Muscle layer of duodenum (tissue), 2 donors: Measurements from ENCODE around the gene INPP5A.

Source experiments
- H3K27ac ChIP-seq: one replicate; pipeline ENCODE4 v1.7.0; 2013; ENCODE audit warnings: mild to moderate bottlenecking, low read length
- H3K27me3 ChIP-seq: one replicate; pipeline ENCODE4 v1.7.0; 2013; ENCODE audit warnings: low read depth, mild to moderate bottlenecking, control low read depth, low read length
- H3K36me3 ChIP-seq, 2 donors: one replicate each; pipeline ENCODE4 v1.7.0; 2013; ENCODE audit warnings: low read length in 2 of 2, control low read depth in 1 of 2, mild to moderate bottlenecking in 1 of 2; ENCODE audit not compliant: insufficient read depth in 2 of 2, control insufficient read depth in 1 of 2
- H3K4me1 ChIP-seq, 2 donors: one replicate each; pipeline ENCODE4 v1.7.0; 2013; ENCODE audit warnings: low read length in 2 of 2, mild to moderate bottlenecking in 2 of 2, control low read depth in 1 of 2, moderate library complexity in 1 of 2; ENCODE audit not compliant: insufficient read depth in 2 of 2, control insufficient read depth in 1 of 2
- H3K4me3 ChIP-seq, 2 donors: one replicate each; pipeline ENCODE4 v1.7.0; 2013; ENCODE audit warnings: low read length in 2 of 2, low read depth in 1 of 2, mild to moderate bottlenecking in 1 of 2
- H3K9me3 ChIP-seq, 2 donors: one replicate each; pipeline ENCODE4 v1.7.0; 2013; ENCODE audit warnings: low read length in 2 of 2, control low read depth in 1 of 2, mild to moderate bottlenecking in 1 of 2; ENCODE audit not compliant: control insufficient read depth in 1 of 2
- donor health status: healthy.

The INPP5A gene

GRCh38 chr10:132713421-132714095 lies 176.0 kb downstream of the INPP5A start:
- Histone ChIP-seq H3K9me3 (no peaks in the 10 kb centered on the region), H3K4me3 (no peak overlapping the region), H3K27ac (no peak overlapping the region), H3K36me3 (peaks cover 4 to 58% of the 10 kb centered on the region in 2 donors), H3K4me1 (no peaks in the 10 kb centered on the region), H3K27me3 (no peaks in the 10 kb centered on the region)

- H3K4me1 ChIP-seq, result no peaks in the 10 kb centered on the region
- H3K9me3 ChIP-seq, result no peaks in the 10 kb centered on the region
- no peak overlapping the region for H3K4me3 ChIP-seq
- no peak overlapping the region for H3K27ac ChIP-seq
- no peaks in the 10 kb centered on the region for H3K27me3 ChIP-seq
- H3K36me3 ChIP-seq, result peaks cover 0 to 53% of the 10 kb centered on the region in 2 donors
Observed at GRCh38 chr10:132714096-132714985, 176.8 kb downstream of the INPP5A start.

GRCh38 chr10:132714986-132715775 lies 177.6 kb downstream of the INPP5A start:
- Histone ChIP-seq H3K9me3 (no peaks in the 10 kb centered on the region), H3K27ac (no peak overlapping the region), H3K4me1 (no peaks in the 10 kb centered on the region), H3K4me3 (no peak overlapping the region), H3K36me3 (peaks cover 0 to 48% of the 10 kb centered on the region in 2 donors), H3K27me3 (no peaks in the 10 kb centered on the region)

DNA sequence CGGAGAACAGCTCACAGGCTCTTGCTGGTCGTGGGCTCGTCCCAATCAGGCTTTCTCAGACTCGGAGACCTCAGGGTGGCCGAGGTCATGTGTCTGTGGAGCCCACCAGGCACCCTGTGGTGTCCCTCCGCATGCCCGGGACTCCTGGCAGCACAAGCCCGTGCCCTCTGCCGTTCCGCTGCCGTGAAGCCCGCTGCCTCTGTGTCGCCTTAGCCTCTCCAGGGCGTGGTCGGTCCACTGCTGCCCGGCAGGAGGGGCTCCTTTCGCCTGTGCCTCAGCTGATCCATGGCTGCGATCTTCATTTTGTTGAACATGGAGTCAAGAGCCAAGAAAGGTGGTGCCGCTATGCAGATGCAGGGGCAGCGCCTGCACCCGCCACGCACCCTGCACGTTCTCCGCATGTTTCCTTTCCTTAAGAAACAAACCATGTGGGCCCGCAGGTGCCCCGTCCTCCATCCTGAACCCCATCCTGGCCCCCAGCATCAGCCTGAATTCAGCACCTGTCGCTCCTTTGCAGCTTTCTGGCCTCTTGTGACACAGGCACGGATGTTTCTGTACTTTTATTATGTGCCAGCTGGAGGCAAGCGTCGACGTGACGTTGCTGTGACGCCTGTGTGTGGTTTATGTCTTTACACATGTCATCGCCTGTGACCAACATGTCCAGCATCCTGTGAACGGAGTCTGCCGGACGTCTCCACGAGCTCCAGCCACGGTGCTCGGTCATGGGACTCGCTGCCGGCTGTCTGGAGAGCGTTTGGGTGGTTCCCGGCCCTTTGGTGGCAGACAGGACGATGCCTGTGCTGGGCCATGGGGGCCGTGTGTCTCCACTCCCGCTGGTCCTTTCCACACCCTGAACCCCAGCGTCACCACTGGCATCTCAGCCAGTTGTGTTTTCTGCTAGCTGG lies 178.4 kb downstream of the INPP5A start:
- no peaks in the 10 kb centered on the region for H3K27me3 ChIP-seq
- no peak overlapping the region for H3K27ac ChIP-seq
- no peak overlapping the region for H3K4me3 ChIP-seq
- H3K4me1 ChIP-seq, result no peaks in the 10 kb centered on the region
- peaks cover 0 to 40% of the 10 kb centered on the region in 2 donors for H3K36me3 ChIP-seq
- H3K9me3 ChIP-seq, result no peaks in the 10 kb centered on the region

DNA sequence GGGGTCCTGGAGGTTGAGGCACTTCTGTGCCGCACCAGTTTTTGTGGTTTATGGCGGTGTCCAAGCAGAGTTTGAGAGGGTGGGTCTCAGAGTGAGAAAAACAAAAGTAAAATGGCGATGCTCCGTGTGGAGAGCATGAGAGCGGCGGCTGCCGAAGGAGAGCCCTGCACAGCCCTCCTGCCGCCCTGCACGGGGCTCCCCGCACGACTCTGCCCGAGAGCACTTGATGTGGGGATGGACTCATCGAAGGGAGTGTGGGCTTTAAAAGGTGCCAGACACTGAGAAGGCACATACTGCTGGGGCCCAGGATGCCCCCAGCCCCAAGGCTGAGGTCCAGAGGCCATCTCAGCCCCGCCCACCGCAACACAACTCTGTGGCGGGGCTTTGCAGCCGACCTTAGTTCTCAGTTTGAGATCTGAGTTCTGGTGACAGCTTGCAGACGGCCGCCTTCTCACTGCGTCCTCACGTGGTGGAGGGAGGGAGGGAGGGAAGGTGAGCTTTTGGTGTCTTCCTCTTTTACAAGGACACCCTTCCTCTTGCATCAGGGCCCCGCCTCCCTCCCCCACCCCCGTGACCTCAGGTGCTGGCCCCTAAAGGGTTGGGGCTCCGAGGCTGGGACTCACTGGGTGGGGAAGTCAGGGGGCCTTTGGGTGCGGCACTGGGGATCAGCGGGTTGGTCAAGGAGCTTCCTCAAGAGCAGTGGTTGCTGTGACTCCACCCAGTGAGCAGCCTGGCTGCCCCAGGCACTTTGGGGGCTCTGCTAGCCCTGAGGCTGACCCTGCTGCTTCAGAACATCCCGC lies 179.3 kb downstream of the INPP5A start:
- H3K9me3 ChIP-seq, result no peaks in the 10 kb centered on the region
- no peaks in the 10 kb centered on the region for H3K27me3 ChIP-seq
- H3K36me3 ChIP-seq, result peaks cover 0 to 32% of the 10 kb centered on the region in 2 donors
- H3K27ac ChIP-seq, result no peak overlapping the region
- H3K4me3 ChIP-seq, result no peak overlapping the region
- H3K4me1 ChIP-seq, result no peaks in the 10 kb centered on the region

DNA sequence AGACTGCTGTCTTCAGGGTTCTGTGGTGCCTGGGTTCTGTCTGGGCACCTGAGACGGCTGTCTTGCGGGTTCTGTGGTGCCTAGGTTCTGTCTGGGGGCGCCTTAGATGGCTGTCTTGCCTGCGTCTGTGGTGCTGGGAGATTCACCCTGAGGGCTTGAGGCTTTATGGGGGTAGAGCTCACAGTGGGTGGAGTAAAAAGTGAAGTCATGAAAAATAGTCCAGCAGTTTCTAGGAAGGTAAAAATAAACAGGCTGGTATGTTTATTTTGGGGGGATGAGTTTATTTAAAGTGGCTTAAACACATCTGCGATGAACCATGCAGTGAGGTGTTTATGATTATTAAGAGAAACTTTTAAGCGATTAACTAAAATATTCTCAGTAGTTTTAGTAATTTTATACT lies 184.1 kb downstream of the INPP5A start:
- H3K4me3 ChIP-seq, result no peak overlapping the region
- no peaks in the 10 kb centered on the region for H3K9me3 ChIP-seq
- H3K36me3 ChIP-seq, result peaks cover 0 to 21% of the 10 kb centered on the region in 2 donors
- no peaks in the 10 kb centered on the region for H3K4me1 ChIP-seq
- H3K27me3 ChIP-seq, result no peaks in the 10 kb centered on the region
- H3K27ac ChIP-seq, result no peak overlapping the region

DNA sequence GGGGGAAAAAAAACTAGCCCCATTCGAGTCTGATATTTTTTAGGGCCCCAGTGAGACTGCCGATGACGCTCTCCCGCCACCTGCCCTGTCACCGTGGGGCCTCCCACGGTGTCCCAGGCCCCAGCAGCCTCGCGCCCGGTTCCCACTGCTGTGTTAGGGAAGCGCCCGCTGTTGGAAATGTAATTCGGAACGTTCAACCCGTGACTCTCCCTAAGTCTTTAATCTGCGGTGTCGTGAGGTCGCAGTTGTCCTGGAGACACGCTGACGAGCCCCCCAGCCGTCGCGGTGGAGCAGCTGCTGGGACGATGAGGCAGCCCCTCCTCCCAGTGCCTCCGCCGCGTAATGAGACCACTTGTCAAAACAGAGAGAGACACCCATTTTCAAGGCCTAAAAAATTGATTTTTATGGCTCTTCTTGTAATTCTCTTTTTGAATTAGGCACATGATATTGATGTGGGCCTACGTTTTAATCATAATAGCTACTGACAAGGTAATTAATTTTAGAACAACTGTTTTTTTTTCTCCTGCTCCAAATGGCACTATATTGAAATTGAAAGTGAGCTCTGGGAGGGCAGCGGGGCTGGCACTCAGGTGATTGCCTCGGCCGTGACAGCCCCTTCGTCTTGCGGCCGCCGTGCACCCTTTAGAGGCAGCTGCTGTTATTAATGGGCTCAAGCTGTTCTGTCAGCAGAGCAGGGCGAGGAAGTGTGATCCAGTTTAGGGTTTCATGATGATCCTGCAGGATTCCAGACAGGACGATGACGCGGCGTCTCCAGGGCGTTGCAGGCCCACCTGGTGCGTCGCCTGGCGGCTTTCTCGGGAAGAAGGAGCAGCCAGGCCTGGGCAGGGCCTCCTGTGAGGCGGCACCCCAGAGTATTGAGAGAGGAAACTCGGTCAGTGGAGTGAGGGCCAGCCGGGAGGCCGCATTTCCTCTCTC lies 185.1 kb downstream of the INPP5A start:
- Histone ChIP-seq H3K9me3 (no peaks in the 10 kb centered on the region), H3K4me3 (no peak overlapping the region), H3K27me3 (no peaks in the 10 kb centered on the region), H3K4me1 (no peaks in the 10 kb centered on the region), H3K36me3 (peaks cover 0 to 31% of the 10 kb centered on the region in 2 donors), H3K27ac (no peak overlapping the region)

- H3K27ac ChIP-seq, result no peak overlapping the region
- peaks cover 0 to 39% of the 10 kb centered on the region in 2 donors for H3K36me3 ChIP-seq
- no peaks in the 10 kb centered on the region for H3K27me3 ChIP-seq
- no peaks in the 10 kb centered on the region for H3K9me3 ChIP-seq
- no peaks in the 10 kb centered on the region for H3K4me1 ChIP-seq
- no peak overlapping the region for H3K4me3 ChIP-seq
Observed at GRCh38 chr10:132723330-132723970, 185.9 kb downstream of the INPP5A start.

GRCh38 chr10:132724446-132724845 lies 186.9 kb downstream of the INPP5A start:
- Histone ChIP-seq H3K9me3 (no peaks in the 10 kb centered on the region), H3K4me1 (no peaks in the 10 kb centered on the region), H3K36me3 (peaks cover 0 to 39% of the 10 kb centered on the region in 2 donors), H3K27ac (no peak overlapping the region), H3K27me3 (no peaks in the 10 kb centered on the region), H3K4me3 (no peak overlapping the region)
